ENCODE results near the gene GRAP.
"Not testable (repeated sequence)": the region's sequence is repeated elsewhere in the genome, so short reads cannot be mapped to it uniquely, and the experiment has no call there.

- TF ChIP-seq JUNB (IDR thresholded peaks at IDR 0.05; ENCODE audit: unreplicated experiment); CTCF (conservative IDR thresholded peaks at IDR 0.05; ENCODE audit: low read depth in 2 of 2); ETS1 (IDR thresholded peaks at IDR 0.05); POLR2AphosphoS5 (IDR thresholded peaks at IDR 0.05; ENCODE audit: low read depth); EZH2 (IDR thresholded peaks at IDR 0.05; ENCODE audit: low read depth, unreplicated experiment); REST (IDR thresholded peaks at IDR 0.05; ENCODE audit: unreplicated experiment); EZH2phosphoT487 (IDR thresholded peaks at IDR 0.05; ENCODE audit: unreplicated experiment); ZNF331 (CRISPR knock-in tag; IDR thresholded peaks at IDR 0.05; ENCODE audit: low read depth): not testable (repeated sequence)
Measured at GRCh38 chr17:19046782-19047375, at the start of gene GRAP.

Data from GM23338 (cell line).